GM21737 (cell line): ENCODE measurements around the gene DONSON.

Experiments used
- ATAC-seq: cut with Tn5 transposase; IDR thresholded peaks from one replicate; pipeline ENCODE4 v1.9.1; 2021; ENCODE audit warnings: mild to moderate bottlenecking, moderate library complexity; ENCODE audit not compliant: unreplicated experiment

DONSON gene

DNA sequence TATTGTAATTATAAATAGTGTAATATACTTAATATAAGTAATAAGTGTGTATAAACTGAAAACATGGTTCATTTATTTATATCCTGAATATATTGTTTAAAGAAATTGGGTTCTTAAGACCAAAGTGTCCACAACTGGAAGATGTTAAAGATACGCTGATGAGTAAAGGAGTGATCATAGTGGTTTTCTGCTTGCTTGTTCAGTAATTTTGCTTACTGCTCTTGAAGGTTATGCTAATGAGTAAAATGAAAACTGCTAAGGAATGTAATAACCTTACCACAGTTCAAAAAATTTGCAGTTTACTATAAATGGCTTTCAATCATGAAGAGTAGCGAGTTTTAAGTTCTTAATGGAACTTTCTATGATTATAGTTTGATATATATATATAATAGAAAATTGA lies 22.0 kb downstream of the DONSON start:
- no peak for ATAC-seq

DNA sequence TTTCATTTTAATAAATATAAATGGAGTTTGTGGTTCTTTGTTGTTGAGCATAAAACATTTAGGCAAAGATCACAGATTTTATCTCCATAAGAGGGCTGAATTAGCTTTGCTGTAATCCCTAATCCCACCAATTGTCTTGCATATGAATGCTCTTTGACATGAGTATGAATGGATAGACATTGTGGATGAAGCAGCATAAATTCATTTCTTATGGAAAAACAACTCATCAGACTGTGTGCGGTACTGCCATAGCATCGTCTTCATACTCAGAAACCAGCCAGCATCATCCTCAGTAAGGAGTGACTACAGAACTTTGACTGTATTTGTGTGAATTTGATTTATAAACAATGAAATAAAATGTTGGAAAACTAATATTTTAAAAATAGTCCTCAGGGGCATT lies 26.1 kb downstream of the DONSON start:
- ATAC-seq = no peak

DNA sequence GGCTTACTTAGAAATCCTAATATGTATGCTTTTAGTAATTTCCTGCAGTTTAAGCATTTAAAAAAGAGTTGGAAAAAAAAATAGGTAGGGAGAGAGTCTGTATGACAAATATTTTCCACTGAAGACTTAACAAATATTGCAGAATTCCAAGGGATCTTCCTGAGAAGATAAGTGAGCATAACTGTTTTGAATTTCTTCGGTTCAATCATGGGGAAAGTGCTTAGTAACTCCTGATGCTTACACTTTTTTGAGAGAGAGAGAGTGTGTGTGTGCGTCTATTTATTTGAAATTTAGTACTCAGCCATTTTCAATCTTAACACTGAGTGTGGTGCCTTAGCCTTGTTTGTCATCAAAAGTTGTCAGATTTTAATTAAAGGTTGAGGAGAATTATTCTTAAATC lies 27.1 kb downstream of the DONSON start:
- ATAC-seq = no peak

DNA sequence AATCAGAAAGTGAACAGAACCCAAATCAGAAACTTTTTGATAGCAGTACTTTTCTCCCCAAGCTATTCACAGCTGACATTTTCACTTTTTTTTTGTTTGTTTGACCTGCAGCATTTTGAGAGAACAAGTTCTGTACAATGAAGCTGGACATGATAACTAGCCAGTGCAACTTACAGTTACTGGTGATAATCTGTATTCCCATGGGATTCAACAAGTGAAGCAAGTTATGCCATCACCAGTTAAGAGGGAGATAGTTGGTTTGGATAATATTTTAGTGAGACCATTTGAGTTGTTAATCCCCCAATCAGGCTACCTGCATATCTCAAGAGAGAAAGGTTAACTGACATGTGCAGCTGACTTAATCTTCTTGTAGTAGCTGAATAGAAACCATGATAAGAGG lies 27.5 kb downstream of the DONSON start:
- no peak for ATAC-seq

DNA sequence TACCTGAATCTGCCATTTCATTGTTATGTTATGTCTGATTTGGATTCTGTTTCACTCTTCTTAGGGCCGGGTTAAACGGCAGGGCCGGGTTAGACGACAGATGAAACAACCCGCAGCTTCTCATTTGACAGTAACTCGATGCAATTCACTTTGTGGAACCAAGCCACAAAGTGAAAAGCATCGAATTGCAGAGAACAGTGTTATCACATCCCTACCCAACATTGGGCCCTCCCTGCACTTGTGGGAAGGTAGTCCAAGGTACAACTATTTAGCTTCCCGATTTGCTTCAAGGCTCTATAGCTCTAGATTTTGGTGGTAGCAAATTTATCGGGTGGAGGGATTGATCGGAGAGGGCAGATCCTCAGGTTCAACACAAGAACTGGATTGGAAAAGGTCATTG lies 28.7 kb downstream of the DONSON start:
- ATAC-seq = no peak

DNA sequence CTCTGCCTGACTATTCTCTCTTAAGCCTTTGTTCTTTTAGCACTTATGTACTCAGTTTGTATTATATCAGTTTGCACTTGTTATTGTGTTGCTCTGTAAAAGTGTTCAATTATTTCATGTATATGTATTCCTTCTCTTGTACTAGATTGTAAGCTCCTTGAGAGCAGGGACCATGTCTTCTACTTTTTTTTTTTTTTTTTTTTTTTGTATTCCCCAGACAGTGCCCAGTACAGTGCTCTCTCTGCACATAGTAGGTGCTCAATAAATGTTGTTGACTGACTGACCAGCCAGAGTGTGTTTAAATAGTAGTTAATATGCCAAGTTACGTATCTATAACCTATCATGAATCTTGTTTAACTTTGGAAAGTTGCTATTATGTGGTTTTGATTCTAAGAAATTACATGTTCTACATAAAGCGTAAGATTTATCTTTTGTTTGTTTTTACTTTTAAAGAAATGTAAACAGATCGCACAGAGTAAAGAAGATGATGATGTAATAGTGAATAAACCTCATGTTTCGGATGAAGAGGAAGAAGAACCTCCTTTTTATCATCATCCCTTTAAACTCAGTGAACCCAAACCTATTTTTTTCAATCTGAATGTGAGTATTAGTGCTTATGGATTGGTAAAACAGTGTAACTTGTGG lies 29.6 kb downstream of the DONSON start:
- ATAC-seq = no peak

DNA sequence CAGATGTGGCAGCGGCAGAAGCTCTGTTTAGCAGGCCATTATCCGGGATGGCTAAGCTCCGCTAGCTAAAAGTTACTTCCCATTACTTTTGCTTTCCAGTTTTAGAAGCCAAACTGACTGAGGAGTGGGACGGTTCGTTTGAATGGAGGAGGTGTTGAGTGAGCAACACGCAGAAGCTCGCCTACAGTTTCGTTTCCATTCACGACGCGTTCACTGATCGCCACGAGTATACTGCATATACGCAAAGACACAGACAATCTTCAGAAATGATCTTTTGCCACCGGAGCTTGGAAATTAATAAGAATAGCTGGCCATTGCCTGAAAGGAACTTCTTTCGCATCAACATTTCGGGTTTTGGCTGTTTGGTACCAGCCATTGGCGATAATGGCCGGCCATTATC lies 31.0 kb downstream of the DONSON start:
- ATAC-seq = no peak

DNA sequence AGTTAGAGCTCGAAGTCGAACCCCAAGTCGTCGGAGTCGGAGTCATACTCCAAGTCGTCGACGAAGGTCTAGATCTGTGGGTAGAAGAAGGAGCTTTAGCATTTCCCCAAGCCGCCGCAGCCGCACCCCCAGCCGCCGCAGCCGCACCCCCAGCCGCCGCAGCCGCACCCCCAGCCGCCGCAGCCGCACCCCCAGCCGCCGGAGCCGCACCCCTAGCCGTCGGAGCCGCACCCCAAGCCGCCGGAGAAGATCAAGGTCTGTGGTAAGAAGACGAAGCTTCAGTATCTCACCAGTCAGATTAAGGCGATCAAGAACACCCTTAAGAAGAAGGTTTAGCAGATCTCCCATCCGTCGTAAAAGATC lies 33.5 kb downstream of the DONSON start:
- ATAC-seq = no peak

DNA sequence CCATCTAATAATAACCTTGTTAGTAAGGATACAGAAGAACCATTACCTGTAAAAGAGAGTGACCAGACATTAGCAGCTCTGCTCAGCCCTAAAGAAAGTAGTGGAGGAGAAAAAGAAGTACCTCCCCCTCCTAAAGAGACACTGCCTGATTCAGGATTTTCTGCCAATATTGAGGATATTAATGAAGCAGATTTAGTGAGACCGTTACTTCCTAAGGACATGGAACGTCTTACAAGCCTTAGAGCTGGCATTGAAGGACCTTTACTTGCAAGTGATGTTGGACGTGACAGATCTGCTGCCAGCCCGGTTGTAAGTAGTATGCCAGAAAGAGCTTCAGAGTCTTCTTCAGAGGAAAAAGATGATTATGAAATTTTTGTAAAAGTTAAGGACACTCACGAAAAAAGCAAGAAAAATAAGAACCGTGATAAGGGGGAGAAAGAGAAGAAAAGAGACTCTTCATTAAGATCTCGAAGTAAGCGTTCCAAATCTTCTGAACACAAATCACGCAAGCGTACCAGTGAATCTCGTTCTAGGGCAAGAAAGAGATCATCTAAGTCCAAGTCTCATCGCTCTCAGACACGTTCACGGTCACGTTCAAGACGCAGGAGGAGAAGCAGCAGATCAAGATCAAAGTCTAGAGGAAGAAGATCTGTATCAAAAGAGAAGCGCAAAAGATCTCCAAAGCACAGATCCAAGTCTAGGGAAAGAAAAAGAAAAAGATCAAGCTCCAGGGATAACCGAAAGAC lies 34.1 kb downstream of the DONSON start:
- no peak for ATAC-seq

DNA sequence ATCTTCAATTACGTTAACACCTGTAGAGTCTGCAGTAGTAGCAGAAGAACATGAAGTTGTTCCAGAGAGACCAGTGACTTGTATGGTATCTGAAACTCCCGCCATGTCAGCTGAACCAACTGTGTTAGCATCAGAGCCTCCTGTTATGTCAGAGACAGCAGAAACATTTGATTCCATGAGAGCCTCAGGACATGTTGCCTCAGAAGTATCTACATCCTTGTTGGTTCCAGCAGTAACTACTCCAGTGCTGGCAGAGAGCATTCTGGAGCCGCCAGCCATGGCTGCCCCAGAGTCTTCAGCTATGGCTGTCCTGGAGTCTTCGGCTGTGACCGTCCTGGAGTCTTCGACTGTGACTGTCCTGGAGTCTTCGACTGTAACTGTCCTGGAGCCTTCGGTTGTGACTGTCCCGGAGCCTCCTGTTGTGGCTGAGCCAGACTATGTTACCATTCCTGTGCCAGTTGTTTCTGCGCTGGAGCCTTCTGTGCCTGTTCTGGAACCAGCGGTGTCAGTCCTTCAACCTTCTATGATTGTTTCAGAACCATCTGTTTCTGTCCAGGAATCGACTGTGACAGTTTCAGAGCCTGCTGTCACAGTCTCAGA lies 35.4 kb downstream of the DONSON start:
- ATAC-seq = no peak

DNA sequence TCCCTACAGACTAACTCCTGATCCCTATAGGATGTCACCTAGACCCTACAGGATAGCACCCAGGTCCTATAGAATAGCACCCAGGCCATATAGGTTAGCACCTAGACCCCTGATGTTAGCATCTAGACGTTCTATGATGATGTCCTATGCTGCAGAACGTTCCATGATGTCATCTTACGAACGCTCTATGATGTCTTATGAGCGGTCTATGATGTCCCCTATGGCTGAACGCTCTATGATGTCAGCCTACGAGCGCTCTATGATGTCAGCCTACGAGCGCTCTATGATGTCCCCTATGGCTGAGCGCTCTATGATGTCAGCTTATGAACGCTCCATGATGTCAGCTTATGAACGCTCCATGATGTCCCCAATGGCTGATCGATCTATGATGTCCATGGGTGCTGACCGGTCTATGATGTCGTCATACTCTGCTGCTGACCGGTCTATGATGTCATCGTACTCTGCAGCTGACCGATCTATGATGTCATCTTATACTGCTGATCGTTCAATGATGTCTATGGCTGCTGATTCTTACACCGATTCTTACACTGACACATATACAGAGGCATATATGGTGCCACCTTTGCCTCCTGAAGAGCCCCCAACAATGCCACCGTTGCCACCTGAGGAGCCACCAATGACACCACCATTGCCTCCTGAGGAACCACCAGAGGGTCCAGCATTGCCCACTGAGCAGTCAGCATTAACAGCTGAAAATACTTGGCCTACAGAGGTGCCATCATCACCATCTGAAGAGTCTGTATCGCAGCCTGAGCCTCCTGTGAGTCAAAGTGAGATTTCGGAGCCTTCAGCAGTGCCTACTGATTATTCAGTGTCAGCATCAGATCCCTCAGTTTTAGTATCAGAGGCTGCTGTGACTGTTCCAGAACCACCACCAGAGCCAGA lies 36.1 kb downstream of the DONSON start:
- no peak for ATAC-seq

DNA sequence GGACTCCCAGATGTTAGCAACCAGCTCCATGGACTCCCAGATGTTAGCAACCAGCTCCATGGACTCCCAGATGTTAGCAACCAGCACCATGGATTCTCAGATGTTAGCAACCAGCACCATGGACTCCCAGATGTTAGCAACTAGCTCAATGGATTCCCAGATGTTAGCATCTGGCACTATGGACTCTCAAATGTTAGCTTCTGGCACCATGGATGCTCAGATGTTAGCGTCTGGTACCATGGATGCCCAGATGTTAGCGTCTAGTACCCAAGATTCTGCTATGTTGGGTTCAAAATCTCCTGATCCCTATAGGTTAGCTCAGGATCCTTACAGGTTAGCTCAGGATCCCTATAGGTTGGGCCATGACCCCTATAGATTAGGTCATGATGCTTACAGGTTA lies 36.8 kb downstream of the DONSON start:
- ATAC-seq = no peak

DNA sequence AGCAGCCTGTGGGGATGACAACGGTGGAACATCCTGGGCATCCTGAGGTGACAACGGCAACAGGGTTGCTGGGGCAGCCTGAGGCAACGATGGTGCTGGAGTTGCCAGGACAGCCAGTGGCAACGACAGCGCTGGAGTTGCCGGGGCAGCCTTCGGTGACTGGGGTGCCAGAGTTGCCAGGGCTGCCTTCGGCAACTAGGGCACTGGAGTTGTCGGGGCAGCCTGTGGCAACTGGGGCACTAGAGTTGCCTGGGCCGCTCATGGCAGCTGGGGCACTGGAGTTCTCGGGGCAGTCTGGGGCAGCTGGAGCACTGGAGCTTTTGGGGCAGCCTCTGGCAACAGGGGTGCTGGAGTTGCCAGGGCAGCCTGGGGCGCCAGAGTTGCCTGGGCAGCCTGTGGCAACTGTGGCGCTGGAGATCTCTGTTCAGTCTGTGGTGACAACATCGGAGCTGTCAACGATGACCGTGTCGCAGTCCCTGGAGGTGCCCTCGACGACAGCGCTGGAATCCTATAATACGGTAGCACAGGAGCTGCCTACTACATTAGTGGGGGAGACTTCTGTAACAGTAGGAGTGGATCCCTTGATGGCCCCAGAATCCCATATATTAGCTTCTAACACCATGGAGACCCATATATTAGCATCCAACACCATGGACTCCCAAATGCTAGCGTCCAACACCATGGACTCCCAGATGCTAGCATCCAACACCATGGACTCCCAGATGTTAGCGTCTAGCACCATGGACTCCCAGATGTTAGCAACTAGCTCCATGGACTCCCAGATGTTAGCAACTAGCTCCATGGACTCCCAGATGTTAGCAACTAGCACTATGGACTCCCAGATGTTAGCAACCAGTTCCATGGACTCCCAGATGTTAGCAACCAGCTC lies 37.5 kb downstream of the DONSON start:
- ATAC-seq = no peak

DNA sequence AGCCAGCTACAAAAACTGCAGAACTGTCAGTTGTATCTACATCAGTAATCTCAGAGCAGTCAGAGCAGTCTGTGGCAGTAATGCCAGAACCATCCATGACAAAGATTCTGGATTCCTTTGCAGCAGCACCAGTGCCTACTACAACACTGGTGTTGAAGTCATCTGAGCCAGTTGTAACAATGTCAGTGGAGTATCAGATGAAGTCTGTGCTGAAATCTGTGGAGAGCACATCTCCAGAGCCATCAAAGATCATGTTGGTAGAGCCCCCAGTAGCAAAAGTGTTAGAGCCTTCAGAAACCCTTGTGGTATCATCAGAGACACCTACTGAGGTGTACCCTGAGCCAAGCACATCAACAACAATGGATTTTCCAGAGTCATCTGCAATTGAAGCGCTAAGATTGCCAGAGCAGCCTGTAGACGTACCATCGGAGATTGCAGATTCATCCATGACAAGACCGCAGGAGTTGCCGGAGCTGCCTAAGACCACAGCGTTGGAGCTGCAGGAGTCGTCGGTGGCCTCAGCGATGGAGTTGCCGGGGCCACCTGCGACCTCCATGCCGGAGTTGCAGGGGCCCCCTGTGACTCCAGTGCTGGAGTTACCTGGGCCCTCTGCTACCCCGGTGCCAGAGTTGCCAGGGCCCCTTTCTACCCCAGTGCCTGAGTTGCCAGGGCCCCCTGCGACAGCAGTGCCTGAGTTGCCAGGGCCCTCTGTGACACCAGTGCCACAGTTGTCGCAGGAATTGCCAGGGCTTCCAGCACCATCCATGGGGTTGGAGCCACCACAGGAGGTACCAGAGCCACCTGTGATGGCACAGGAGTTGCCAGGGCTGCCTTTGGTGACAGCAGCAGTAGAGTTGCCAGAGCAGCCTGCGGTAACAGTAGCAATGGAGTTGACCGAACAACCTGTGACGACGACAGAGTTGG lies 38.4 kb downstream of the DONSON start:
- no peak for ATAC-seq

DNA sequence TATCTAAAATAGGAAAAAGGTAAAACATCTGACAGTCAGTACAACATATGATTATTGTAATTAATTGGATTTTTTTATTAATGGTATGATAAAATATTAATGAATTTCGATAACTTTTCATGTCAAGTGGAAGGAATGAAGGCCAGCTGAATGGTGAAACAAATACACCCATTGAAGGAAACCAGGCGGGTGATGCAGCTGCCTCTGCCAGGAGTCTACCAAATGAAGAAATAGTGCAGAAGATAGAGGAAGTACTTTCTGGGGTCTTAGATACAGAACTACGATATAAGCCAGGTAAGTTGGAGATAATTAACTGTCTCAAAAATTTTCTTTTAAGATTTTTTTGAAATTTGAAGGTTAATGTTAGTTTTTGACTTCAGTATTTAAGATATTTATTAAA lies 42.4 kb downstream of the DONSON start:
- no peak for ATAC-seq

DNA sequence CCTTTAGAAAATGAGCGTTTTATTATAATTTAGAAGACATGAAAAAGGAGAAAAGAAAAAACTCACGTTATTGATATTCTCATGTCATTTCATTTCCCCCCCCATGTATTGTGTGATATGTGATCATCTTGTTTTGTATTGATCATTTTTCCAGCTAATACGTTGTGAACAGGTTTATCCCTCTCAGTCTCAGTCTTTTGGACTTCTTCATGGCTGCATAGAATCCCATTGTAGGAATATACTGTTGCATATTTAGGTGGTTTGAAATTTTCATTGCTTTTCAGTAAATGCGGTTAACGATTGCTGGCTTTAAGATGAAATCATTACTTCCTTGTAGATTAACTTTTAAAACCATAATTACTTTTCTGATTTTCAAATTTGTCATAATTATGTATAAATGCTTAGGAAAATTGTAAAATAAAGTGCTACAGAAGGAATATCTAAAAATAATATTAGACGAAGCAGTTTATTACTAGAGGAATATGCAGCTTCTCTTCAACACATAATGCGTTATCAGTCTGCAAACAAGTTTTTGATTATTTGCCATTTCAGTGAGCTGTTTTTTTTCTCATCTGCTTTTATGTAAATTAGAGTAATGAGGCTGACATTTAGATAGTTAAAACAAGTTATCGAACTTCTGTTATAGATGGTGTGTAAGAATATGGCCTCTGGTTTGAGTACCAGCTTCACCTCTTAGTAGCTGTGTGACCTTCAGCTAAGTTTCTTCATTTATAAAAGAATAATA lies 43.9 kb downstream of the DONSON start:
- ATAC-seq = no peak

DNA sequence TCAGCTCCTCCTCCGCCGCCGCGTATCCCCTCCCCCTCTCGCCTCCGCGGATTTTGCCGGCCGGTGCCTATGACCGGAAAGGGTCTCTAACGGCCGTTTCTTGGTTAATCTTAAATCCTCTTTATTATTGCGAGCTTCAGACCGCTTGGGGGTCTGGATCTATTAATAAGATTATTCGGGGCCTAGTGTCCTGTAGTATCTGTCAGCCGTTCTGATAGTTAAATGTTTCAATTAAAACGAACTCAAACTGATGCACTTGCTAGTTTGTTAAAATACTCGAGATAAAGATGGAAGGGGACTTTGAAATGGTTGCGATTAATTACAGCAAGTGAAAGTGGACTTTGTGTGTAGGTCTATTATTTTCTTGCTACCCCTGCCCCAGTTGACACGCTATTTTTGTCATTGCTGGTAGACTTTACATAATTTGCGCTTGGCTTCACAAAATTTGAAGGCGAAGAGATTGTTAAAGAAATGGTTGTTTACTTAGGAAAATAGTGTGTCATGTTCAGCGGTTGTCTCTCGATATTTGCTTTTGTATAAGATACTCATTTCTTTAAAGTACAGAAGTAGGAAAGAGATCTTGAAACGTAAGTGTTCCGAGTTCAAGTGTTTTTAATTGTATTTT lies 44.9 kb downstream of the DONSON start:
- peak; percentile 16 for ATAC-seq
